ENCODE data around the gene PNPLA5.

PNPLA5 gene

DNA sequence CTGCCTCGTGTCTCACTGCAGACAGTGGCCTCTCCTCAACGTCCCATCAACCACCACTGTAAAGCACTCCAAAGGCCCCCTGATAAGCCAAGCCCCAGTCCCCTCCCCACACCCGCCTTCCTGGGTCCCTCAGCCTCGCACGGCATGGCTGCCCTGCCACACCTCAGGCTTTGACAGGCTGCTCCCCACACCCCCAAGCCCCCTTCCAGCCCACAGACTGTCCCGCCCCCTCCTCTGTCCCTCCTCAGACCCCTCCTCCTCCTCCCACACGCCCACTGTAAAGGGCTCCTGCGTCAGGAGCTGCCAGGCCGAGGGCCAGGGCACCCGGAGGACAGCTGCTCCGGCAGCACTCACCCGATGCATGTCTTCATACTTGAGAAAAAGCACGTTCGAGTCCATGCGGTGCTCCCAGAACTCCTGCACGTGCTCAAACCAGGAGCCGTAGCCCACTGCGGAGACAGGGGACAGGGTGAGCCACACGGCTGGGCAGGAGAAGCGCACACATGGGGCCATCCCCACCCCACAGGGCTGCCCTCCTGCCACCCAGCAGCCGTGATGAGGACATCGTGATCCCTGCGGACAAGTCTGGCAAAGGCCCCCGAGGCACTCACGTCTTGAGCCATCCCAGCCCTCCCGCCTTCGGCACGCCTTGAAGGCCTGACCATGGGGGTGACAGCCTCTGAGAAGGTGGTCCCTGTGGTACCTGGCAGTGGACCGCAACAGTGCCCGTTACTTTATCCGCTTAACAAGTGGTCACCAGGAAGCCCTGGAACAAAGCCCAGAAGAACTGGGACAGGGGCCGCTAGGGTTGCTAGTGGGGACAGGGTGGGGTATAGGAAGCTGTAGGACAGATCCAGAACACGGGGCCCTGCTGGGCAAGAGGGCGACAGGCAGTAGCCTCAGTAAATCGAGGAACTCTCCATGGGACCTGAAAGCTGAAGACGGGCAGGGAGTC lies 58.2 kb downstream of the PNPLA5 start:
- no peak for DNase-seq

DNA sequence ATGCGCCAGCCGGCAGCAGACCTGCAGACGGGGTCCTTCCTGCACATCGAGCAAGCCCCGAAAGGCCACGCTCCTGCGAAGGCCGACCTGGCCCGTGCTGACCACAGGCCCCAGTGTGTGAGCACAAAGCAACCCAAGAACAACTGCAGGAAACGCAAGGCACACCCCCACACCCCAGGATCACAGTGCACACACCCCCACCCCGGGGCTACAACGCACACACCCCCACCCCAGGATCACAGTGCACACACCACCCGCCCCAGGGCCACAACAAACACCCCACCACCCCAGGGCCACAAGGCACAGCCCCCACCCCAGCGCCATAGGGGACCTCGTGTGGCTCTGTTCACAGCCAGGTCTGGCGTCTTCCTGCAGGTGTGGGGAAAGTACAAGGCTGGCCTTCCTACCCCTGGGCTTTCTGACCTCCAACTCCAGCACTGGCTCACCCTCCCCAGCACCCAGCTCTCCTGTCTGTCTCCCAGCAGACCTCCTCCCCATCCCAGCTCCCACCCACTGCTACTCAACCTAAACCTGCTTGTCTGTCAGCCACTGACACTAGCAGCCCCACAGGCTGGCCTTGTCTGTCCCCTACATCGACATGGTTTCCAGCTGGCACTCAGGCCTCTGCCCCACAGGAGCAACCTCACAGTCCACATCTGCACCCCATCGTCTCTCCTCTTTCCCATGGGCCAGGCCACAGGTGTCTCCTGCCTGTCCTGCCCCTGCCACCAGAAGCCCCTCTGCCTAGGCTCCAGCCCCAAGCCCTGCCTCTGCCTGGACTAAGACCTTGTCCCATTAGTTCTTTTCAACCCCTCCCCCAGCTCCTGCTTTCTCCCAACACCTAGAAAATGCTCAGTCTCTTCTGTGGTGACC lies 59.2 kb downstream of the PNPLA5 start:
- DNase-seq = no peak

DNA sequence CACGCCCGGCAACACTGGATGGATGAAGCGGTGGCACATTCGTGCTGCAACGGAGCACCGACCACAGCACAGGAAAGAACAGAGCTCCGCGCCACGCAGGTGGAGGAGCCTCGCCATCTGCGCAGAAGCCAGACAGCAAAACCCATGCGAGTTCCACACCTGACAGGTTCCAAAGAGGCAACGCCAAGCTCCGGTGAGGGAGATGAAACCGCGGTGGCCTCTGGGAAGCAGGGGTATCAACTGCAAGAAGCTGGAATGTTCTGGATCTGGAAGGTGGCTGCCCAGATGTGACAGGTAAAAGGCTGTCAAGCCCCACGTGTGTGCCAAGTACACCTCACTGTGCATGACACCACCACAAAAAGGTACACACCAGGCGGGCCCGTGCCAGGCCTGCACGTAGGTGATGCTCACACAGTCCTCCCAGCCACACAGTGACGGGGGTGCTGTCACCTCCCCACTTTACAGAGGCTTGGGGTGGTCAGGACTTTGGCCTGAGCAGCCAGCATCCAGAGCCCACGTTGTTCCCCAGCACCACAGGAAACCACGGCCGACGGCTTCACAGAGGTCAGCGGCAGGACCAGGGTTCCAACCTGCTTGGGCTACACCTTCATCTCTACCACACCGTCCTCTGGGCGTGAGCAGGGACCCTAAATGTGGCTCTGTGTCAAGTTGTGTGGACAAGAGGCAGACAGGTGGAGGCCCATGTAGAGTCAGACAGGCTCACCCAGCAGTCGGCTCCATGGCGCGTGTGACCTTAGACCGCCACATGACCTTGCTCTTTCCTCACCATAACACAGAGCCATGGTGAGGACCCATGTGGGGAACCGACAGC lies 60.0 kb downstream of the PNPLA5 start:
- DNase-seq = no peak

DNA sequence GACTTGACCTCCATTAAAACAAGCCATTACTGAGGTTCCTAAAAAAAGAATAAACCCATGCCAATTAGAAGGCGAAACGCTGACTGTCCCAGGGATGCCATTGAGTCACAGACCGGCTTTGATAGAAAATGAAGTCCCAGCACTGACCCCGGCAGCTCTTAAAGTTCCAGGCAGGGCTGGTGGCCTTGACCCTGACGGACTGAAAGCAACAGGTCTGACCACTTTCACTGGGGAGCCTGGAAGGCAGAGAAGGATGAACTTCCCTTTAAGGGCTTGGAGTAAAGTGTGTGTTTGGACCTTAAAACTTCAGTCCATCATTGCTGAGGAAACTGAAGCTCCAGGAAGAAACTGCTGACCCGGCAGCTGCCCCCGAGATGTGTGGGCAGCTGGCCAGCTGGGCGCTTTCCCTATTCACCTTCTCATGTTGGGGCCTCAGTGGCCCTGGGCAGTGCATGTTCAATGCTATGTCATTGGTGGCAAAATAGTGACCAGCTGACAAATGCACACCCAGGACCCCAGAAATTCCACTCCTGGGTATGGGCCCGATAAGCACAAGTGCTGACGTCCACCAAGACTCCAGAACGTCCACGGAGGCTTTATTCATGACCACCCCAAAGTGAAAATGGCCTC lies 60.8 kb downstream of the PNPLA5 start:
- DNase-seq = no peak

DNA sequence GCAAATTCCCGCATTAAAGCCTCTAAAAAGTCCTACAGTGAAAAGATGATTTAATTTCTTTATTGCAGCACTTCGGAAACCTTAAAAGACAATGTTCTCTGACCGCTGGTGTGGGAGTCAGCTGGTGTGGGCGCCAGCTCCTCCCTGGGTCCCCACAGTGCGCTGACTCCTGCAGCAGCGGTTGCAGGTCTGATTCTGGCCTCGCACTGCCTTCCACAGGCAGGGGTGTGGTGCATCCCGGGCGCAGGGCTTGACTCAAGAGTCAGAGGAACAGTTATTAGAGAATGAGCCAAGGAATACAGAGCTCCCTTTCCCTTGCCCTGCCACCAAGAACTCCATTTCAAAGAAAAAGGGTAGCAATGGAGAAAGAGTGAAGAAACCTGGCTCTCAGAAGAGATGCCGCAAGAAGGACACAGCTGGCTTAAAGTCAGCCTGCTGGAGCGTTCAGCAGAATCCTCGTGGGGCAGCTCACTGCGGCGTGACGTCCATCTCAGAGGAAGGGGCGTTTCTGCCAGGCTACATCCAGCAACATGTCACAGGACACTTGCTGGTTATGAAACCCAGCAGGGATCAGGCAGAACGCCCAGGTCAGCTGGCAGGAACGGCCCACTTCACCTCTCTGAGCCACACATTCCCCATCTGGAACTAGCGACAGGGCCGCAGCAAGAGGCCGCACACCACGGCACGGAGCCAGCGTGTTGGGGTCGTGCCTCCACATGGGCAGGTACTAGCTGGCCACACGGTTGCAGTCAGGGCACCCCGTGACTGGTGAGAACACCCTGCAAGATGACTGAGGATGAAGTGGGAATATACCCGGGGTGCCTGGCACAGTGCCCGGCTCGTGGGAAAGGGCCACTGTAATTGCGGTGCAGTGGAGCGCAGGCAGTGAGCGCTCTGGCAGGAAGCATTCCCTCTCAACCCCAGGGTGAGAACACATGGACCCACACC lies 61.6 kb downstream of the PNPLA5 start:
- no peak for DNase-seq

Data from SHP77 treated with DMSO at 0.1 percent for 48 hours (cell line).